ENCODE results near the gene TESMIN.
A peak's percentile ranks its signal among the peaks of the same experiment; 100 is the strongest.

The TESMIN gene

GRCh38 chr11:68751331-68751856 lies at the start of gene TESMIN:
Gene TESMIN (minus strand): TSS chr11:68751520. CDS start chr11:68750660, 860 bp downstream.
- peak; percentile 98 for DNase-seq (ENCODE audit: low spot score)

- peak; percentile 26 for DNase-seq (ENCODE audit: low spot score)
Observed at GRCh38 chr11:68798221-68798813, 47.0 kb upstream of the TESMIN start.

- no peak for DNase-seq (ENCODE audit: low spot score)
Observed at GRCh38 chr11:68796801-68797200, 45.5 kb upstream of the TESMIN start.

- no peak for DNase-seq (ENCODE audit: low spot score)
Observed at GRCh38 chr11:68792400-68792966, 41.2 kb upstream of the TESMIN start.

GRCh38 chr11:68784653-68785052 lies 33.3 kb upstream of the TESMIN start:
- DNase-seq (ENCODE audit: low spot score) = no peak

GRCh38 chr11:68783216-68783821 lies 32.0 kb upstream of the TESMIN start:
- DNase-seq (ENCODE audit: low spot score) = no peak

- DNase-seq (ENCODE audit: low spot score) = no peak
Observed at GRCh38 chr11:68782711-68783110, 31.4 kb upstream of the TESMIN start.

- DNase-seq (ENCODE audit: low spot score) = peak; percentile 10
Observed at GRCh38 chr11:68780829-68781228, 29.5 kb upstream of the TESMIN start.

- no peak for DNase-seq (ENCODE audit: low spot score)
Observed at GRCh38 chr11:68778205-68778604, 26.9 kb upstream of the TESMIN start.

- DNase-seq (ENCODE audit: low spot score) = no peak
Observed at GRCh38 chr11:68776442-68777235, 25.3 kb upstream of the TESMIN start.

- no peak for DNase-seq (ENCODE audit: low spot score)
Observed at GRCh38 chr11:68775951-68776388, 24.6 kb upstream of the TESMIN start.

GRCh38 chr11:68774194-68774585 lies 22.9 kb upstream of the TESMIN start:
- DNase-seq (ENCODE audit: low spot score) = no peak

- DNase-seq (ENCODE audit: low spot score) = no peak
Observed at GRCh38 chr11:68773521-68774193, 22.3 kb upstream of the TESMIN start.

- DNase-seq (ENCODE audit: low spot score) = no peak
Observed at GRCh38 chr11:68772936-68773335, 21.6 kb upstream of the TESMIN start.

GRCh38 chr11:68770781-68771180 lies 19.5 kb upstream of the TESMIN start:
- no peak for DNase-seq (ENCODE audit: low spot score)

GRCh38 chr11:68767672-68768071 lies 16.4 kb upstream of the TESMIN start:
- no peak for DNase-seq (ENCODE audit: low spot score)

- DNase-seq (ENCODE audit: low spot score) = no peak
Observed at GRCh38 chr11:68766786-68767185, 15.5 kb upstream of the TESMIN start.

- no peak for DNase-seq (ENCODE audit: low spot score)
Observed at GRCh38 chr11:68764746-68765145, 13.4 kb upstream of the TESMIN start.

- no peak for DNase-seq (ENCODE audit: low spot score)
Observed at GRCh38 chr11:68763926-68764657, 12.8 kb upstream of the TESMIN start.

GRCh38 chr11:68763181-68763721 lies 11.9 kb upstream of the TESMIN start:
- no peak for DNase-seq (ENCODE audit: low spot score)

- no peak for DNase-seq (ENCODE audit: low spot score)
Observed at GRCh38 chr11:68762481-68762880, 11.2 kb upstream of the TESMIN start.

Measured in germinal center (tissue), 1 donor.